OCI-LY7 (cell line): ENCODE results near the gene CFTR. TPM values are rescaled to one million over a fixed set of nuclear protein-coding genes. Genes with fewer than 3 reads are reported as not detected.

Experiments used
- BruUV-seq: library from RNA; stranded (reverse); fragments of 400-500 nt; replicated peaks from 2 replicates; lab custom pipeline; 2021; lab: Mats Ljungman, UMichigan
- CTCF ChIA-PET: fragments of 300-600 bp; sonication (Branson Sonifier 250); formaldehyde crosslinking; loops from one replicate; lab custom pipeline; 2022; ENCODE audit warnings: antibody characterized with exemption; ENCODE audit not compliant: unreplicated experiment; lab: Charles Lee
- POLR2A ChIA-PET: fragments of 300-600 bp; sonication (Branson Sonifier 250); formaldehyde crosslinking; loops from one replicate; lab custom pipeline; 2022; ENCODE audit warnings: antibody characterized with exemption; lab: Charles Lee
- DNase-seq: peaks from one replicate; pipeline ENCODE4 v3.0.0-alpha.2; 2015; ENCODE audit warnings: low spot score
- H2AFZ ChIP-seq: fragments of 200-600 bp; sonication (generic), shearing (Covaris generic); 2 replicates; pipeline ENCODE4 v1.6.1; 2014; ENCODE audit warnings: mild to moderate bottlenecking, antibody characterized with exemption, low read length, moderate library complexity
- H3K27ac ChIP-seq: fragments of 200-600 bp; sonication (generic); 2 replicates; pipeline ENCODE4 v1.5.1; 2014; ENCODE audit warnings: mixed run types, low read depth, mild to moderate bottlenecking, moderate library complexity, low read length, inconsistent platforms; ENCODE audit not compliant: poor library complexity, severe bottlenecking
- H3K36me3 ChIP-seq: fragments of 200-600 bp; sonication (generic); 2 replicates; pipeline ENCODE4 v1.6.1; 2014; ENCODE audit warnings: mild to moderate bottlenecking, antibody characterized with exemption, low read length, moderate library complexity, mixed read lengths; ENCODE audit not compliant: insufficient read depth
- H3K4me1 ChIP-seq: fragments of 200-600 bp; sonication (generic); 2 replicates; pipeline ENCODE4 v1.5.1; 2014; ENCODE audit warnings: mild to moderate bottlenecking, low read length; ENCODE audit not compliant: insufficient read depth, poor library complexity, severe bottlenecking
- H3K4me2 ChIP-seq: fragments of 200-600 bp; sonication (generic); 2 replicates; pipeline ENCODE4 v1.6.1; 2014; ENCODE audit warnings: mild to moderate bottlenecking, low read length
- H3K4me3 ChIP-seq: fragments of 200-600 bp; sonication (generic); 2 replicates; pipeline ENCODE4 v1.5.1; 2014; ENCODE audit warnings: mild to moderate bottlenecking, low read depth, low read length; ENCODE audit not compliant: poor library complexity, severe bottlenecking
- H3K79me2 ChIP-seq: fragments of 200-600 bp; sonication (generic); 2 replicates; pipeline ENCODE4 v1.6.1; 2016; ENCODE audit warnings: low read depth, mild to moderate bottlenecking, low read length, moderate library complexity, mixed read lengths; ENCODE audit not compliant: insufficient read depth
- H3K9me2 ChIP-seq: fragments of 200-600 bp; sonication (generic); 2 replicates; pipeline ENCODE4 v1.6.1; 2016; ENCODE audit warnings: mild to moderate bottlenecking, low read length, mixed read lengths; ENCODE audit not compliant: insufficient read depth
- H3K9me3 ChIP-seq: fragments of 200-600 bp; sonication (generic); 2 replicates; pipeline ENCODE4 v1.6.1; 2014; ENCODE audit warnings: mild to moderate bottlenecking, mixed run types, low read length, mixed read lengths
- H4K20me1 ChIP-seq: fragments of 200-600 bp; sonication (generic); 2 replicates; pipeline ENCODE4 v1.6.1; 2014; ENCODE audit warnings: mild to moderate bottlenecking, antibody characterized with exemption, low read length, moderate library complexity, mixed read lengths; ENCODE audit not compliant: insufficient read depth
- EZH2phosphoT487 ChIP-seq: fragments of 200-600 bp; sonication (generic); IDR thresholded peaks from 2 replicates; pipeline ENCODE4 v1.6.1; 2018; ENCODE audit warnings: low read depth, borderline replicate concordance, mild to moderate bottlenecking, mixed run types, antibody characterized with exemption, low read length, moderate library complexity, mixed read lengths
- intact Hi-C: fragments of 100-400 bp; cut with micrococcal nuclease; formaldehyde crosslinking; loops from one replicate; pipeline ENCODE4 v1.10.0; 2022; ENCODE audit not compliant: unreplicated experiment
- total RNA-seq, 2 experiments: library from RNA; depleted of rRNA in 1 of 2; stranded (reverse); fragments of >200 nt in 1 of 2; shearing (Covaris generic) in 1 of 2; gene quantifications; 2 replicates each; pipeline ENCODE4 v1.2.3, GENCODE V29; 2014 to 2022
- TF ChIP-seq, protein P1 (sequence below): fragments of 200-600 bp; sonication (generic); conservative IDR thresholded peaks from 2 replicates; pipeline ENCODE4 v1.5.1; 2014; ENCODE audit warnings: mild to moderate bottlenecking, antibody characterized with exemption, low read length, moderate library complexity, mixed read lengths

Gene CFTR
- total RNA-seq, 2 experiments from 2014 or later = not detected

DNA sequence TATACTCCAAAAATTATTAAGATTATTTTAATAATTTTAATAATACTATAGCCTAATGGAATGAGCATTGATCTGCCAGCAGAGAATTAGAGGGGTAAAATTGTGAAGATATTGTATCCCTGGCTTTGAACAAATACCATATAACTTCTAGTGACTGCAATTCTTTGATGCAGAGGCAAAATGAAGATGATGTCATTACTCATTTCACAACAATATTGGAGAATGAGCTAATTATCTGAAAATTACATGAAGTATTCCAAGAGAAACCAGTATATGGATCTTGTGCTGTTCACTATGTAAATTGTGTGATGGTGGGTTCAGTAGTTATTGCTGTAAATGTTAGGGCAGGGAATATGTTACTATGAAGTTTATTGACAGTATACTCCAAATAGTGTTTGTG lies 80.2 kb downstream of the CFTR start:
- TF ChIP-seq, protein P1, sequence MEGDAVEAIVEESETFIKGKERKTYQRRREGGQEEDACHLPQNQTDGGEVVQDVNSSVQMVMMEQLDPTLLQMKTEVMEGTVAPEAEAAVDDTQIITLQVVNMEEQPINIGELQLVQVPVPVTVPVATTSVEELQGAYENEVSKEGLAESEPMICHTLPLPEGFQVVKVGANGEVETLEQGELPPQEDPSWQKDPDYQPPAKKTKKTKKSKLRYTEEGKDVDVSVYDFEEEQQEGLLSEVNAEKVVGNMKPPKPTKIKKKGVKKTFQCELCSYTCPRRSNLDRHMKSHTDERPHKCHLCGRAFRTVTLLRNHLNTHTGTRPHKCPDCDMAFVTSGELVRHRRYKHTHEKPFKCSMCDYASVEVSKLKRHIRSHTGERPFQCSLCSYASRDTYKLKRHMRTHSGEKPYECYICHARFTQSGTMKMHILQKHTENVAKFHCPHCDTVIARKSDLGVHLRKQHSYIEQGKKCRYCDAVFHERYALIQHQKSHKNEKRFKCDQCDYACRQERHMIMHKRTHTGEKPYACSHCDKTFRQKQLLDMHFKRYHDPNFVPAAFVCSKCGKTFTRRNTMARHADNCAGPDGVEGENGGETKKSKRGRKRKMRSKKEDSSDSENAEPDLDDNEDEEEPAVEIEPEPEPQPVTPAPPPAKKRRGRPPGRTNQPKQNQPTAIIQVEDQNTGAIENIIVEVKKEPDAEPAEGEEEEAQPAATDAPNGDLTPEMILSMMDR = no peak
- TF ChIP-seq EZH2phosphoT487 = no peak
- Histone ChIP-seq H3K79me2 (no peaks in the 10 kb centered on the region), H2AFZ (no peak overlapping the region), H3K4me3 (no peak overlapping the region), H3K4me1 (no peaks in the 10 kb centered on the region), H3K9me2 (no peaks in the 10 kb centered on the region), H3K27ac (no peak overlapping the region), H3K4me2 (no peak overlapping the region), H3K36me3 (no peaks in the 10 kb centered on the region), H3K9me3 (no peaks in the 10 kb centered on the region), H4K20me1 (no peaks in the 10 kb centered on the region)
- CTCF ChIA-PET = no interaction called here
- no TSS peak for BruUV-seq
- intact Hi-C loops = no loop called here
- POLR2A ChIA-PET = interaction anchor here (0.9 kb wide), 1 partner anchor 12 kb away, joined by 4 read pairs; no protein-coding TSS in a partner anchor
- no peak for DNase-seq

DNA sequence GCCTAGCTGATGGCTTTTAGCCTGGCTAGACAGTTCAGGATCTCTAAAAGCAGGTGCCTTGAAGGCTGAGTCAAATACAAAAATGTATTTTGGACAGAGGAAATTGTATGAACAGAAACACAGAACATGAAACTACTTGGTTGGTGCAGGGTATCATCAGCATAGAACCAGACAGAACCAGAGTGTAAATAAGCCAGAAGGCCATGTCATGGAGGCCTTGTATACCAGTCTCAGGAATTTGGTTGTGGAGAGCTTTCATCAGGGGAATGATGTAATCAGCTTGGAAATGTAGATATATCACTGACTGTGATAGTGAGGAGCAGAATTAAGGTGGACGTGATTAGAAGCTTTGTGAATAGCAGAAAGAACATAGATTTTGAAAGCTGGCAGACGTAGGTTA lies 82.9 kb downstream of the CFTR start:
- Histone ChIP-seq H3K9me2 (no peaks in the 10 kb centered on the region), H3K27ac (no peak overlapping the region), H4K20me1 (no peaks in the 10 kb centered on the region), H3K36me3 (no peaks in the 10 kb centered on the region), H3K9me3 (no peaks in the 10 kb centered on the region), H3K79me2 (no peaks in the 10 kb centered on the region), H2AFZ (no peak overlapping the region), H3K4me1 (no peaks in the 10 kb centered on the region), H3K4me2 (no peak overlapping the region), H3K4me3 (no peak overlapping the region)
- TF ChIP-seq, protein P1 = no peak
- no peak for TF ChIP-seq EZH2phosphoT487
- POLR2A ChIA-PET = interaction anchor here (0.7 kb wide), 1 partner anchor 12 kb away, joined by 3 read pairs; no protein-coding TSS in a partner anchor
- no TSS peak for BruUV-seq
- intact Hi-C loops = no loop called here
- no peak for DNase-seq
- CTCF ChIA-PET = no interaction called here

DNA sequence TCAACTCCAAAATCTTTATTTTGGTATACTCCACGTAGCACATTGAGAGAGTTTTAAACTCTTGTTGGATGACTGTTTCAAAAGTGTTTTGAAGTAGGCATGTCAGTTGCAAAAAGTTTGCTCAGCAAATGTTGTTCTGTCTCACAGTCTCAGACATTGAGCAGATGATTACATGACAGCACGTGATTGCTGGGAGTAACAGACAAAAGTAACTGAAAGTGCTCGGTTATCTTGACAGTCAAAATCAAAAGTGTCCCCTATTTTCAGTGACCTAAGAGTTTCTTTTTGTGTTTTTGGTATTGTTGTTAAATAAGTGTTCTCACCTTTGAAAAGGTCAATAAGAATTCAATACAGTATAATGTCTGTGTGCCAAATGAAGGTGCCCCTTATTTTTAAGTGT lies 84.3 kb downstream of the CFTR start:
- Histone ChIP-seq H3K9me2 (no peaks in the 10 kb centered on the region), H3K36me3 (no peaks in the 10 kb centered on the region), H3K27ac (no peak overlapping the region), H3K79me2 (no peaks in the 10 kb centered on the region), H3K4me1 (no peaks in the 10 kb centered on the region), H4K20me1 (no peaks in the 10 kb centered on the region), H3K9me3 (no peaks in the 10 kb centered on the region), H3K4me2 (no peak overlapping the region), H3K4me3 (no peak overlapping the region), H2AFZ (no peak overlapping the region)
- CTCF ChIA-PET = no interaction called here
- BruUV-seq = no TSS peak
- no peak for DNase-seq
- POLR2A ChIA-PET = no interaction called here
- intact Hi-C loops = no loop called here
- no peak for TF ChIP-seq EZH2phosphoT487
- TF ChIP-seq, protein P1 = no peak
